Astrocyte of the cerebellum (primary cell): ENCODE measurements around the gene SENP7.
"Not testable (repeated sequence)": the region's sequence is repeated elsewhere in the genome, so short reads cannot be mapped to it uniquely, and the experiment has no call there.

ENCODE experiments used
- DNase-seq: peaks from one replicate; pipeline ENCODE4 v3.0.0-alpha.2; 2011; ENCODE audit warnings: low read depth
- H3K4me3 ChIP-seq: 2 replicates; pipeline ENCODE4 v1.5.1; 2011; ENCODE audit warnings: mild to moderate bottlenecking, low read depth, low read length, moderate library complexity
- CTCF ChIP-seq: IDR thresholded peaks from 2 replicates; pipeline ENCODE4 v1.5.1; 2012; ENCODE audit warnings: low read length, low read depth, moderate library complexity, mild to moderate bottlenecking; ENCODE audit errors: missing control alignments
- in situ Hi-C: cut with HindIII; loops from 2 replicates; pipeline ENCODE4 v1.10.0; 2017; ENCODE audit warnings: low sequenced_read_pairs

Gene SENP7

GRCh38 chr3:101512646-101513418 lies at the start of gene SENP7:
Gene SENP7 (minus strand): TSS chr3:101513212. CDS start chr3:101513130, 82 bp downstream.
- no peak for TF ChIP-seq CTCF
- in situ Hi-C loops: no loop called here
- peak; percentile 48 for DNase-seq
- peak within 1 kb of the TSS; percentile 90 for H3K4me3 ChIP-seq

GRCh38 chr3:101561630-101562328 lies 48.8 kb upstream of the SENP7 start, which contains the start of gene TRMT10C:
Gene TRMT10C (plus strand): TSS chr3:101561868. CDS start chr3:101564782, 2,914 bp downstream.
- in situ Hi-C loops: no loop called here
- peak within 1 kb of the TSS; percentile 61 for H3K4me3 ChIP-seq
- no peak for TF ChIP-seq CTCF
- DNase-seq: peak; percentile 84

GRCh38 chr3:101556064-101556463 lies 43.1 kb upstream of the SENP7 start:
- TF ChIP-seq CTCF: no peak
- no peak for DNase-seq
- H3K4me3 ChIP-seq: no peak overlapping the region
- in situ Hi-C loops: no loop called here

- H3K4me3 ChIP-seq, in situ Hi-C loops, DNase-seq: not testable (repeated sequence)
These were observed 40.4 kb upstream of the SENP7 start for GRCh38 chr3:101553381-101553780.

- in situ Hi-C loops, DNase-seq, H3K4me3 ChIP-seq: not testable (repeated sequence)
These were observed 38.5 kb upstream of the SENP7 start for GRCh38 chr3:101551359-101552081.

GRCh38 chr3:101549473-101549872 lies 36.5 kb upstream of the SENP7 start:
- in situ Hi-C loops: no loop called here

More at GRCh38 chr3:101549473-101549872, 36.5 kb upstream of the SENP7 start:
- H3K4me3 ChIP-seq: no peak overlapping the region
- TF ChIP-seq CTCF: no peak
- no peak for DNase-seq
